Breast epithelium (tissue), 3 donors: Measurements from ENCODE around the gene TRPM3.

Experiments used
- CTCF ChIP-seq, 3 donors: fragments of 450-650 bp; IDR thresholded peaks; one replicate each; pipeline ENCODE4 v1.5.1; 2016 to 2017; ENCODE audit warnings: antibody characterized with exemption in 3 of 3, mild to moderate bottlenecking in 3 of 3, moderate library complexity in 3 of 3
- POLR2A ChIP-seq: fragments of 450-650 bp; IDR thresholded peaks from one replicate; pipeline ENCODE4 v1.6.1; 2016; ENCODE audit warnings: antibody characterized with exemption, mild to moderate bottlenecking, moderate library complexity
- POLR2AphosphoS5 ChIP-seq, 3 donors: sonication (generic); formaldehyde crosslinking; IDR thresholded peaks; one replicate each; pipeline ENCODE4 v1.6.1; 2017; ENCODE audit warnings: antibody characterized with exemption in 3 of 3

- no peak for TF ChIP-seq CTCF (IDR thresholded peaks at IDR 0.05)
- no peak for TF ChIP-seq POLR2A
- no peak for TF ChIP-seq POLR2AphosphoS5 (IDR thresholded peaks at IDR 0.05)
Observed at GRCh38 chr9:71096421-71097108, 24.9 kb downstream of the TRPM3 start.
